K562 (cell line): ENCODE data around the gene PDLIM5. TPM values are rescaled to one million over a fixed set of nuclear protein-coding genes. Genes with fewer than 3 reads are reported as not detected.

Source experiments
- C11orf30 ChIP-seq: fragments of 450-650 bp; IDR thresholded peaks from 2 replicates; pipeline ENCODE4 v1.6.1; 2016; ENCODE audit warnings: low read depth, mild to moderate bottlenecking
- CBFA2T2 ChIP-seq: fragments of 450-650 bp; conservative IDR thresholded peaks from 2 replicates; pipeline ENCODE4 v1.6.1; 2017; ENCODE audit warnings: mild to moderate bottlenecking
- ELK3 ChIP-seq: fragments of 450-650 bp; formaldehyde crosslinking; IDR thresholded peaks from 2 replicates; pipeline ENCODE4 v1.4.0; 2020; ENCODE audit warnings: mild to moderate bottlenecking
- HES1 ChIP-seq: fragments of 450-650 bp; IDR thresholded peaks from 2 replicates; pipeline ENCODE4 v1.6.1; 2016; ENCODE audit warnings: low read depth, mild to moderate bottlenecking, moderate library complexity
- HMGN3 ChIP-seq: IDR thresholded peaks from 2 replicates; pipeline ENCODE4 v1.6.1; 2011; ENCODE audit warnings: borderline replicate concordance, low read depth, mild to moderate bottlenecking, mixed read lengths, low read length; ENCODE audit not compliant: insufficient read length; ENCODE audit errors: extremely low read depth
- MECOM ChIP-seq: fragments of 250-450 bp; sonication (Bioruptor Pico); IDR thresholded peaks from 2 replicates; pipeline ENCODE4 v1.8.0; 2022; ENCODE audit warnings: inconsistent platforms
- PKNOX1 ChIP-seq: fragments of 450-650 bp; IDR thresholded peaks from 2 replicates; pipeline ENCODE4 v1.6.1; 2016
- PURB ChIP-seq: sonication (generic); formaldehyde crosslinking; IDR thresholded peaks from 2 replicates; pipeline ENCODE4 v1.9.0; 2021; ENCODE audit warnings: low read depth, mild to moderate bottlenecking, missing genetic modification reagents
- RREB1 ChIP-seq: fragments of 250-450 bp; sonication (Bioruptor Pico); IDR thresholded peaks from 2 replicates; pipeline ENCODE4 v1.4.0; 2020
- SIN3A ChIP-seq, 2 experiments: fragments of 150-350 bp in 1 of 2; IDR thresholded peaks; 2 replicates each; pipeline ENCODE4 v1.6.1; 2011 to 2016; ENCODE audit warnings: borderline replicate concordance in 2 of 2, low read depth in 2 of 2, low read length in 2 of 2, mild to moderate bottlenecking in 2 of 2, moderate library complexity in 2 of 2; ENCODE audit not compliant: control insufficient read depth in 1 of 2
- SMAD2 ChIP-seq: fragments of 150-350 bp; IDR thresholded peaks from 2 replicates; pipeline ENCODE4 v1.6.1; 2014; ENCODE audit warnings: low read depth, mild to moderate bottlenecking, low read length
- SREBF1 ChIP-seq: fragments of 150-350 bp; IDR thresholded peaks from 2 replicates; pipeline ENCODE4 v1.6.1; 2014; ENCODE audit warnings: antibody characterized with exemption, low read depth, low read length, borderline replicate concordance
- THAP7 ChIP-seq: fragments of 250-450 bp; sonication (Bioruptor Pico); IDR thresholded peaks from 2 replicates; pipeline ENCODE4 v1.5.0; 2021
- YBX1 ChIP-seq: fragments of 450-650 bp; IDR thresholded peaks from 2 replicates; pipeline ENCODE4 v1.7.1; 2016; ENCODE audit warnings: mild to moderate bottlenecking
- ZBTB2 ChIP-seq: fragments of 450-650 bp; IDR thresholded peaks from 2 replicates; pipeline ENCODE4 v1.6.1; 2016; ENCODE audit warnings: antibody characterized with exemption
- ZNF444 ChIP-seq: fragments of 250-450 bp; sonication (Bioruptor Pico); IDR thresholded peaks from 2 replicates; pipeline ENCODE4 v1.4.0; 2020; ENCODE audit warnings: mild to moderate bottlenecking, moderate library complexity
- polyA plus RNA-seq, 8 experiments: library from polyadenylated mRNA; depleted of rRNA in 4 of 8; stranded (reverse) in 5 of 8; unstranded in 3 of 8; fragments of >200 nt; fragmentation: Nextera tagmentation in 2 of 8; fragmentation: Illumina TruSeq in 1 of 8; extraction: Ambion mirVana in 2 of 8; extraction: Trizol in 1 of 8; gene quantifications; 2 replicates each; pipeline versions ENCODE4 v1.2.1 to v1.2.3, GENCODE V29; 2011 to 2014; ENCODE audit warnings: inconsistent platforms in 1 of 8, missing spikeins in 1 of 8
- total RNA-seq, 7 experiments: library from RNA; depleted of rRNA in 6 of 7; stranded (reverse); fragments of >200 nt in 6 of 7; fragmentation: Illumina TruSeq in 2 of 7; extraction: Trizol in 2 of 7; gene quantifications; 2 replicates each; pipeline versions ENCODE4 v1.2.1 to v1.2.3, GENCODE V29; 2011 to 2021; ENCODE audit warnings: low replicate concordance in 1 of 7

The PDLIM5 gene
- total and polyA plus RNA-seq, 9 of the 15 experiments (the other 6 are each of a cell fraction or from before 2014, with no cell fraction given): 36.9 to 127 (median 62.5) TPM

GRCh38 chr4:94533405-94534223 is 81.9 kb downstream of the PDLIM5 start (continued):
- TF ChIP-seq RREB1 (CRISPR knock-in tag) (no peak), MECOM (no peak), SREBF1 (no peak), CBFA2T2 (peak; percentile 70), C11orf30 (no peak), PKNOX1 (peak; percentile 92), THAP7 (CRISPR knock-in tag) (no peak), ELK3 (no peak), PURB (CRISPR knock-in tag) (no peak), HMGN3 (peak; percentile 29), ZNF444 (CRISPR knock-in tag) (no peak), SIN3A (IDR thresholded peaks at IDR 0.05; ENCODE audit: borderline replicate concordance in 2 of 2, control insufficient read depth in 1 of 2, low read depth in 2 of 2, low read length in 2 of 2) (no peak), YBX1 (no peak), SMAD2 (no peak), ZBTB2 (0 out of 2 replicates have a peak, but pooled peaks have one; percentile 23), HES1 (no peak; the same call in 1 of the 2 replicates)
